GM18858 (cell line): ENCODE results near the gene SLC44A5.
"Not testable (repeated sequence)": the region's sequence is repeated elsewhere in the genome, so short reads cannot be mapped to it uniquely, and the experiment has no call there.

Experiments used
- ATAC-seq: cut with Tn5 transposase; IDR thresholded peaks from one replicate; pipeline ENCODE4 v1.9.1; 2021; ENCODE audit not compliant: unreplicated experiment

Gene SLC44A5

GRCh38 chr1:75522389-75522788 is 88.5 kb downstream of the SLC44A5 start:
- no peak for ATAC-seq

DNA sequence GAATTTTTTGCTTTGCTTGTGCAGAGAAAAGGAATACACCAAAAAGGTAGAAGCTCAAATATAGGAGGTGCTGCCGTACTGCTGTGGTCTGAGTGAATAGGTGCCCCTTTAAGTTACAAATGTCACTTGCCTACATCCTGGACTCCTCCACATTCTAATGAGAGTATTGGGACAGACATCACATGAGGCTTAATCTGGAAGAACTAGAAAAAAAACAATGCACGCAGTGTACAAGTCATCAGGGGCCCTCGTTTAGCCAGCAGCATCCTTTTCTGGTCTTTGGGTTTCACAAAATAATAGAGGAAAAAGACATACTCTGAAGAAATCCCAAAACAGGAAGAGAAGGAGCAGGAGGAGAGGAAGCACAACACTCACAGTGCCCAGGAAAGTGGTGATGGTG is 89.3 kb downstream of the SLC44A5 start:
- ATAC-seq, result no peak

- ATAC-seq, result no peak
Observed at GRCh38 chr1:75520862-75521475, 89.9 kb downstream of the SLC44A5 start.

- no peak for ATAC-seq
Observed at GRCh38 chr1:75519651-75520427, 91.1 kb downstream of the SLC44A5 start.

DNA sequence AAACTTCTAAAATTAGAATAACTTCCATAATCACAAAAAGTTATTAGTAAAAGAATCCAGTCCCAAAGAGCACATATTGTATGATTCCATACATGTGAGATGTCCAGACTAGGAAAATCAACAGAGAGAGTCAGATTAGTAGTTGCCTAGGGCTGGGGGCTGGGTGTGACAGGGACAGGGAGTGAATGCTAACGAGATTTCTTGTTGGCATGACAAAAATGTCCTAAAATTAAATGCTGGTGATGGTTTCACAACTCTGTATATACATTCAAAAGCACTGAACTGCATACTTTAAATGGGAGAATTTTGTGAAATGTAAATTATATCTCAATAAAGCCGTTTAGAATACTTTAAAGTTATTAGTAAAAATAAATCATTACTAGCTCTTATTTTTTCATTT is 92.2 kb downstream of the SLC44A5 start:
- ATAC-seq, result no peak

GRCh38 chr1:75514270-75514669 is 96.6 kb downstream of the SLC44A5 start:
- no peak for ATAC-seq

- ATAC-seq, result no peak
Observed at GRCh38 chr1:75506976-75507375, 103.9 kb downstream of the SLC44A5 start.

DNA sequence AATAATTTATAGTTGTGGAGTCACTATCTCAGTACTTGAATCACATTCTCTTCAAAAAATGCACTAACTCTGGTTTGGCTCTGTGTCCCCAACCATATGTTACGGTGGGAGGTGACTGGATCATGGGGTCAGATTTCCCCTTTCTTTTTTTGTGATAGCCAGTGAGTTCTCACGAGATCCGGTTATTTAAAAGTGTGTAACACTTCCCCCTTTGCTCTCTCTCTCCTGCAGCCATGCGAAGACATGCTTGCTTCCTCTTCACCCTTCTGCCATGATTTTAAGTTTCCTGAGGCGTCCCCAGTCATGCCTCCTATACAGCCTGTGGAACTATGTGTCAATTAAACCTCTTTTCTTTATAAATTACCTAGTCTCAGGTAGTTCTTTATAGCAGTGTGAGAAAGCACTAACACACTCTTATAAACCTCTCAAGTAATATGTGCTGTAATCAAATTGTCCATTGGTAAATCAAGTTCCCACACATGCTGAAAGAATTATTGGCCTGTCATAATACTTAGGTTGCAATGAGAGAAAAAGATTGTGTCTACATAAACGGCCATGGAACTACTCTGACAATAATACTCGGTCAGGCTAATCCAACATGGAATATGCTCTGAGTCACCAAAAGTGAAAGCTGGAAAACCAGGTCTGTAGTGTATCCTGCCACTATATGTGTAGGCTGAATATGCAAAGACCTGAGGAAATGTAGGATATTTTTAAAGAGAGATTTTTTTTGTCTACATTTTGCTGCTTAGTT is 107.5 kb downstream of the SLC44A5 start:
- ATAC-seq, result no peak

GRCh38 chr1:75502776-75503175 is 108.1 kb downstream of the SLC44A5 start:
- no peak for ATAC-seq

GRCh38 chr1:75501577-75502295 is 109.2 kb downstream of the SLC44A5 start:
- no peak for ATAC-seq

DNA sequence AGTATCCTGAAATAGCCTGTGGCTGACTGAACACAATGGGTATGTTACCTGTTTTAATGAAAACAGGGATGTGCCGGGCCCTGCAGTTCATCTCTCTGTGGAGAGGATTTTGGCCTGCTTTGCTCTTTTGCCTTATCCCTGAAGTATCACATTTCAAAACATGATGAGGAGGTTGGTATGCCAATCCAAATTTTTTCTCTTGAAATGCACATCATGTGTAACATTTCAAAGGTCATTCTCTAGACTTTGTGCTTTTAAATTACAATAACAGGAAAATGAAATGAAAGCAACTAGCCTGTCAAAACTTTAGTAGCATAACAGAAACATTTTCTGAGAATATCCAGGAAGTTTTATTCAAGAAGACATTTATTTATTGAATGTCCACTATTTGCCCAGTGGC is 118.9 kb downstream of the SLC44A5 start:
- no peak for ATAC-seq

DNA sequence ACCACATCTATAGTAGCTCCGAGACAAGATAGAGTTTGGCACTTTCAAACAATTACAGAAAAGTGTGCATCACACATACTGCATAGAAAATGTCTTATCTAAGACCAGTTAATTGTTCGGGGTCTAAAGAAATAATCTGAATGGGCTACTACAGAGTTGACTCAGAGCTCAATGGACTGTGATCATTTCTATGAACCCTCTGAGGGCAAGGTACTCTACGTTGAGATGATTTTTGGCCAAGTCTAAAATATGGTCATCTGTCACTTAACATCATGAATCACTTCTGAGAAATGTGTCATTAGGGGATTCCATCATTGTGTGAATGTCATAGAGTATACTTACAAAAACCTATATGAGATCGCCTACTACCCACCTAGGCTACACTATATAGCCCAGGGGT is 123.5 kb downstream of the SLC44A5 start:
- ATAC-seq, result no peak

DNA sequence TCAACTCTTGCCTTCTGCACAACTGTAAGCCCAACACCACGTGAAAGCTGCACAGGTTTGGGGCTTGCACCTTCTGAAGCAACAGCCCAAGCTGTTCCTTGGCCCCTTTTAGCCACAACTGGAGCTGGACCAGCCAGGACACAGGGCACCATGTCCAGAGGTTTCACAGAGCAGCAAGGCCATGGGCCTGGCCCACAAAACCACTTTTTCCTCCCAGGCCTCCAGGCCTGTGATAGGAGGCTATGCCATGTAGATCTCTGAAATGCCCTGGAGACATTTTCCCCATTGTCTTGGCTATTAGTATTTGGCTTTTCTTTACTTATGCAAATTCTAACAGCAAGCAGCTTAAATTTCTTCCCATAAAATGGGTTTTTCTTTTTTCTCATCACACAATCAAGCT is 126.1 kb downstream of the SLC44A5 start:
- ATAC-seq, result no peak

GRCh38 chr1:75482951-75483350 is 128.0 kb downstream of the SLC44A5 start:
- no peak for ATAC-seq

DNA sequence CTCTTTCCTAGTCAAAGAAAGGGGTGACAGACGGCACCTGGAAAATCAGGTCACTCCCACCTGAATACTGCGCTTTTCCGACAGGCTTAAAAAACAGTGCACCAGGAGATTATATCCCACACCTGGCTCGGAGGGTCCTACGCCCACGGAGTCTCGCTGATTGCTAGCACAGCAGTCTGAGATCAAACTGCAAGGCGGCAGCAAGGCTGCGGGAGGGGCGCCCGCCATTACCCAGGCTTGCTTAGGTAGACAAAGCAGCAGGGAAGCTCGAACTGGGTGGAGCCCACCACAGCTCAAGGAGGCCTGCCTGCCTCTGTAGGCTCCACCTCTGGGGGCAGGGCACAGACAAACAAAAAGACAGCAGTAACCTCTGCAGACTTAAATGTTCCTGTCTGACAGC is 134.4 kb downstream of the SLC44A5 start:
- ATAC-seq, result not testable (repeated sequence)

DNA sequence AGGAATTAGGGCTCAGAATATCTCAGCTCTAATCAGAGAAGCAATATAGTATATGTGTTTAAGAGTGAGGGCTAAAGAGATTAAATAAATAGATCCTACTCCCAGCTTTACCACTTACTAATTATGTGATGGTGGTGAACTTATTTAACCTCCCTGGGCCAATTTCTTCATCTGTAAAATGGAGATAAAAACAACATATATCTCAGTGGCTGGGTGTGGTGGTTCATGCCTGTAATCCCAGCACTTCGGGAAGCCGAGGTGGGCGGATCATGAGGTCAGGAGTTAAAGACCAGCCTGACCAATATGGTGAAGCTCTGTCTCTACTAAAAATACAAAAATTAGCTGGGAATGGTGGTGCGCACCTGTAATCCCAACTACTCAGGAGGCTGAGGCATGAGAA is 135.2 kb downstream of the SLC44A5 start:
- ATAC-seq, result no peak

DNA sequence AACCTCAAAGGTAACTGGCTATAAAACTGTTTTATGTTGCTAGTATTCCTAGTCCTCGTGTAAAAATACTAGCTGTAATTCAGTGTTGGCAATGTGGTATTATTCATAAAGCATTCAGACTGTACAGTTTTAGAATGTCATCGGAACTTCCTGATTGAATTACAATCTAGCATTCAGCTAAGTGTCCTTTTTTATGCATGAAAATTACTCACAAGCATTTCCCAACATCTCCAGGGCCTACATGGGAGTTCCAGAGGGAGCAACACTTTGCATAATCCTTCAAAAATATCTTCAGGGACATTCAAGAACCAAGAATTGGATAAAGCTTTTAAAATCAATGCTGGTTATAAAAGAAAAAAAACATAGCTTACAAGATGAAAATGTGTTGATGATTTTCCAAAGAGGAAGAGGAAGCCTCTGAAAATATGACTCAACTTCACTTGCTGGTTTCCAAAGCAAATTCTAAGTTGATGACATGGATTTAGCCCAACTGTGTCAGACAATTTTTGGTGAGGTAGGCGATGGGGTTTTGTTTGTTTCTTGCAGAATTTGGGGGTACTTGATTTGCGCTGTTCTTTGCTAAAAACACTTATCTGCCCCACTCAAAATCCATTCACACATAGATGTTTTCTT is 137.8 kb downstream of the SLC44A5 start:
- no peak for ATAC-seq

- ATAC-seq, result no peak
Observed at GRCh38 chr1:75472089-75472970, 138.6 kb downstream of the SLC44A5 start.

GRCh38 chr1:75471252-75471651 is 139.7 kb downstream of the SLC44A5 start:
- ATAC-seq, result no peak

- no peak for ATAC-seq
Observed at GRCh38 chr1:75470448-75470847, 140.5 kb downstream of the SLC44A5 start.
